DOHH2 (cell line): ENCODE measurements around the gene STEAP3.

ENCODE experiments used
- EZH2phosphoT487 ChIP-seq: fragments of 200-600 bp; sonication (generic); IDR thresholded peaks from 2 replicates; pipeline ENCODE4 v1.6.1; 2017; ENCODE audit warnings: borderline replicate concordance, mild to moderate bottlenecking, antibody characterized with exemption, low read length, moderate library complexity, mixed read lengths
- TF ChIP-seq, protein P1 (sequence below): fragments of 200-600 bp; sonication (generic); IDR thresholded peaks from one replicate; pipeline ENCODE4 v1.5.1; 2014; ENCODE audit warnings: antibody characterized with exemption, mild to moderate bottlenecking, low read depth, low read length; ENCODE audit not compliant: poor library complexity, severe bottlenecking

GRCh38 chr2:119229716-119230115 is 6.1 kb downstream of the STEAP3 start:
- TF ChIP-seq, protein P1, sequence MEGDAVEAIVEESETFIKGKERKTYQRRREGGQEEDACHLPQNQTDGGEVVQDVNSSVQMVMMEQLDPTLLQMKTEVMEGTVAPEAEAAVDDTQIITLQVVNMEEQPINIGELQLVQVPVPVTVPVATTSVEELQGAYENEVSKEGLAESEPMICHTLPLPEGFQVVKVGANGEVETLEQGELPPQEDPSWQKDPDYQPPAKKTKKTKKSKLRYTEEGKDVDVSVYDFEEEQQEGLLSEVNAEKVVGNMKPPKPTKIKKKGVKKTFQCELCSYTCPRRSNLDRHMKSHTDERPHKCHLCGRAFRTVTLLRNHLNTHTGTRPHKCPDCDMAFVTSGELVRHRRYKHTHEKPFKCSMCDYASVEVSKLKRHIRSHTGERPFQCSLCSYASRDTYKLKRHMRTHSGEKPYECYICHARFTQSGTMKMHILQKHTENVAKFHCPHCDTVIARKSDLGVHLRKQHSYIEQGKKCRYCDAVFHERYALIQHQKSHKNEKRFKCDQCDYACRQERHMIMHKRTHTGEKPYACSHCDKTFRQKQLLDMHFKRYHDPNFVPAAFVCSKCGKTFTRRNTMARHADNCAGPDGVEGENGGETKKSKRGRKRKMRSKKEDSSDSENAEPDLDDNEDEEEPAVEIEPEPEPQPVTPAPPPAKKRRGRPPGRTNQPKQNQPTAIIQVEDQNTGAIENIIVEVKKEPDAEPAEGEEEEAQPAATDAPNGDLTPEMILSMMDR, result no peak
- no peak for TF ChIP-seq EZH2phosphoT487
